SK-N-MC (cell line): Measurements from ENCODE around the gene CASZ1.

ENCODE experiments used
- DNase-seq: peaks from one replicate; pipeline ENCODE4 v3.0.0-alpha.2; 2011; ENCODE audit warnings: low read depth, low spot score
- H3K27ac ChIP-seq: fragments of 200-600 bp; sonication (generic); 2 replicates; pipeline ENCODE4 v1.5.1; 2016; ENCODE audit warnings: mixed run types
- H3K36me3 ChIP-seq: fragments of 200-600 bp; sonication (generic); 2 replicates; pipeline ENCODE4 v1.6.1; 2017; ENCODE audit warnings: antibody characterized with exemption, low read length, mixed read lengths; ENCODE audit not compliant: insufficient read depth
- H3K4me3 ChIP-seq: fragments of 200-600 bp; sonication (generic); 2 replicates; pipeline ENCODE4 v1.5.1; 2016
- H3K9ac ChIP-seq: fragments of 200-600 bp; sonication (generic); 2 replicates; pipeline ENCODE4 v1.8.0; 2017; ENCODE audit warnings: mixed run types, mixed read lengths; ENCODE audit not compliant: insufficient read length
- H3K9me3 ChIP-seq: fragments of 200-600 bp; sonication (generic); 2 replicates; pipeline ENCODE4 v1.6.1; 2017; ENCODE audit warnings: low read depth, mild to moderate bottlenecking, antibody characterized with exemption, low read length, moderate library complexity, mixed read lengths
- EZH2 ChIP-seq: fragments of 200-600 bp; sonication (generic); IDR thresholded peaks from one replicate; pipeline ENCODE4 v1.6.1; 2017; ENCODE audit warnings: antibody characterized with exemption
- FOXP2 ChIP-seq: optimal IDR thresholded peaks from 2 replicates; pipeline ENCODE3; 2011; ENCODE audit warnings: mild to moderate bottlenecking, moderate library complexity; ENCODE audit not compliant: insufficient read depth; ENCODE audit errors: extremely low read length, control extremely low read depth
- POLR2AphosphoS5 ChIP-seq: IDR thresholded peaks from 2 replicates; pipeline ENCODE4 v1.6.1; 2012; ENCODE audit warnings: mild to moderate bottlenecking, low read depth, low read length, borderline replicate concordance

Gene CASZ1

DNA sequence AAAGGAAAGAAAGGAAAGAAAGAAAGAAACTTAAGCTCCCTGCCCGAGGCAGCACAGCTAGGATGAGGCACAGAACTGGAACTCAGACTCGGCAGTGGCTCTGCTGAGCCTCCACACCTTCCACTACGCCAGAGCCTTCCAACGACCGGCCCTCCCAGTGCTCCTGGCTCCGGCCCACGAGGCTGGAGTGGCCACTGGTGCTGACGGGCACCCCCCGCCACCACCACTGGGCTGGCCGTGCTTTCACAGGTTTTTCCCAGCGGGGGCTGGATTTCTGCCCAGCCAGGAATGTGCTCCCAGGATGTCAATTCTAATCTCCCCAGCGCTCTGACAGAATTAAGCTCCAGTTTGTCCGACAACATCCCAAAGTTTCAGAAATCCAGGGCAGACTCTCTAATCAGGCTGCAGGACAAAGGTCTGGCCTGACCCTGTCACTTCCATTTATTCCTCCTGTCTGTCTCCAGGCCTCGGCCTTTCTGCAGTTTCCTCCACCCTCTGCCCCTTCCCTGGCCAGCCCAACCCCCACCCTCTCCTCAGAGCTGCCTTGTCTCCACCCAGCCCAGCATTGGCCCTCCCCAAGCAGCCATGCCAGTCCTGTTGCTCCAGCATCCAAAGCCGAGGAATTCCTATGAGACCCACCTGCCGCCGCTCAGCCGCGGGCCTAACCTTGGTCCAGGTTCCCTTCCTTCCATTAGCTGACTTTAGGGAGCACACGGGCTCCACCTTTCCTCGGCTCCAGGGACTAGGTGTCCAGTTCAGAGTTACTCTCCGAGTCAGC is 81.9 kb downstream of the CASZ1 start:
- Histone ChIP-seq H3K27ac (no peak overlapping the region), H3K36me3 (no peaks in the 10 kb centered on the region), H3K4me3 (no peak overlapping the region), H3K9me3 (no peaks in the 10 kb centered on the region), H3K9ac (no peak overlapping the region)
- TF ChIP-seq EZH2 (no peak), FOXP2 (no peak), POLR2AphosphoS5 (no peak)
- DNase-seq, result no peak

GRCh38 chr1:10713614-10714013 is 82.8 kb downstream of the CASZ1 start:
- no peak for DNase-seq
- Histone ChIP-seq H3K9me3 (no peaks in the 10 kb centered on the region), H3K4me3 (no peak overlapping the region), H3K9ac (no peak overlapping the region), H3K27ac (no peak overlapping the region), H3K36me3 (no peaks in the 10 kb centered on the region)
- TF ChIP-seq POLR2AphosphoS5 (no peak), FOXP2 (no peak), EZH2 (no peak)

DNA sequence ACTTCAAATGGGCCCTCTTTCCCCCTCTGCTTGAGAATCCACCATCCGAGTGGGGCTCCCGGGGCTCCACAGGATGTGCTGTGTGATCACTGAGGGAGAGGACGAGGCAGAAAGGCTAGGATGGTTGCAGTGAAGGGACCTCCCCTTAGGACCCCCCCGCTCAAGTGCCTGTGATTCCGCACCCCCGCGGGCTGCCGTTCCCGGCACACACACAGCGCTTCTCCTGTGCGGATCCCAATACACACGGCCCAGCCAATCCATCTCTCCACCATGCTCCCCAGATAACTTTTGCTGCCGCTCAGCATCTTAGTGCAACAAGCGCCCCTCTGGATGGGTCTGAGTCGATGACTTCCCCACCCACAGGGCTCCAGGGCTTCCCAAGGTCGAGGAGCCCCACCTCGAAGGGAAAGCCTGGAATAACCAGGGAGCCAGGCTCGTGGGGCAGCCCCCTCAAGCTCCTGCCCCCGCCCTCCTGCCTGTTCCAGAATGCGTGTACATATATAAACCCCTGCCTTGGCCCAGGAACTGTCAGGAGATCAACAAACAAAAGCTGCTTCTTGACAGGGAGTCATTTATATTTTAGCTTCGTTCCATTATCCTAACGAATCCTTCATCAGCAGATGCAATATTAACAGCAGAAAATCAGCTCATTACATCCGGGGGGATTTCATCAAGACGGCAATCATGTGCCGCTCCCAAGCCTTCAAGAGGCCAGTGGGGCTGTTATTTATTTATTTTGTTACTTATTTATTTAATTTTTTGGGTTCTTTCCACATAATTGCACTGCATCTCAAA is 83.7 kb downstream of the CASZ1 start:
- no peaks in the 10 kb centered on the region for H3K9me3 ChIP-seq
- H3K36me3 ChIP-seq, result no peaks in the 10 kb centered on the region
- H3K27ac ChIP-seq, result no peak overlapping the region
- H3K9ac ChIP-seq, result no peak overlapping the region
- TF ChIP-seq EZH2 (no peak), FOXP2 (no peak), POLR2AphosphoS5 (no peak)
- no peak for DNase-seq
- no peak overlapping the region for H3K4me3 ChIP-seq

GRCh38 chr1:10710489-10710888 is 86.0 kb downstream of the CASZ1 start:
- Histone ChIP-seq H3K36me3 (no peaks in the 10 kb centered on the region), H3K9me3 (no peaks in the 10 kb centered on the region), H3K4me3 (no peak overlapping the region), H3K9ac (no peak overlapping the region), H3K27ac (no peak overlapping the region)
- DNase-seq, result no peak
- TF ChIP-seq FOXP2 (no peak), EZH2 (no peak), POLR2AphosphoS5 (no peak)

DNA sequence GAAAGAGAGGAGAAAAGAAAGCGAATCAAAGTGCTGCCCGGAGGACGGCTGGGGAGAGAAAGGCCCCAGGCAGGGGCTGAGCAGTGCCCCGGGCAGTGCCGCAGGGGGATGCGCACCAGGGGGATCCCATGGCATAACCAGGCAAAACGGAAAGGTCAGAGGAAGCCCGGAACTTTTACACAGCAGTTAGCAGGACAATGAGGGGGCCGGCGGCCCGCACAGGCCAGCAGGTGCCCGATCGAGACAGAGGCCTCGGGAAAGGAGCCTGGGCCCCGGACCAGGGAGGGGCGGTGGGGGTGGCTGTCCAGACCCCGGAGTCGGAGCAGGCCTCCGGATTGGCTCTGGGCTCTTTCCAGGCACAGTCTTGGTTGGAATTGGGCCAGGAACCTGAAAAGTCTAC is 86.8 kb downstream of the CASZ1 start:
- H3K9ac ChIP-seq, result no peak overlapping the region
- H3K36me3 ChIP-seq, result no peaks in the 10 kb centered on the region
- DNase-seq, result no peak
- H3K9me3 ChIP-seq, result no peaks in the 10 kb centered on the region
- H3K4me3 ChIP-seq, result no peak overlapping the region
- H3K27ac ChIP-seq, result no peak overlapping the region
- TF ChIP-seq FOXP2 (no peak), POLR2AphosphoS5 (no peak), EZH2 (no peak)

DNA sequence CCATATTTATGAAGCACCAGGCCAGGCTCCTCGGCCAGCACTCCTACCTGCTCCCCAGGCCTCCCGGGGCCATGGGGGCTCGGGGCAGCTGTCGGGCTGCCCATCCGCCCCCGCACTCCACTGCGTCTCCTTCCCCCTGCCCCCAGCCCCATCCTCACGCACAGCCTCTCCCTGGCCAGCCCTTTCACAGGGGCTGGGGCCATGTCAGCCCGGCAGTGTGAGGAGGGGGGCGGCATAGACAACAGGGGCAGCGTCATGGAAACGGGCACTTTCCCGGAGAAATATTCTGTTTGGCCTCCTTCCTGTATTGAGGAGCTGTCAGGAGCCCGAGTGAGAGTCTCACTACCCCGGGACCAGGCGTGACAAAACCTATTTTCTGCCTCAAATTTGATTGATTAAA is 87.3 kb downstream of the CASZ1 start:
- H3K36me3 ChIP-seq, result no peaks in the 10 kb centered on the region
- H3K9me3 ChIP-seq, result no peaks in the 10 kb centered on the region
- DNase-seq, result no peak
- H3K9ac ChIP-seq, result no peak overlapping the region
- TF ChIP-seq POLR2AphosphoS5 (no peak), FOXP2 (no peak), EZH2 (no peak)
- no peak overlapping the region for H3K4me3 ChIP-seq
- H3K27ac ChIP-seq, result no peak overlapping the region

DNA sequence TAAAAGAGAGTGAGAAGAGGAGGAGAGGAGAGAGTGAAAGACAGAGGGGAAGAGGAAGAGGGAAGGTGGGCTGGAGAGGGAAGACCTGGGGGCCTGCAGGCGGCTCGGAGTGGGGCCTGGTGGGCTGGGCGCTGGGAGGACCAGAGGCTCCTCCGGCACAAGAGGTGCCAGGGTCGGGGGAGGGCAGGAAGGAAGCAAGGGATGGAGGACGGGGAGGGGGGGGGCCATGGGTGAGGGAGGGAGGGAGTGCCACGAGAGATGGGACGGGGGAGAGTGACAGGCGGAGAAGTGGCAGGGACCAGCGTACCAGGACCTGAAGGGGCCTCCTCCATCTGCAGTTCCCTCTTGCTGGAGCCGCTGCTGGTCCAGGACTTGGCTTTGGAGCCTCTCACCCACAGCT is 87.7 kb downstream of the CASZ1 start:
- no peak overlapping the region for H3K27ac ChIP-seq
- no peaks in the 10 kb centered on the region for H3K9me3 ChIP-seq
- H3K9ac ChIP-seq, result no peak overlapping the region
- no peak for DNase-seq
- H3K36me3 ChIP-seq, result no peaks in the 10 kb centered on the region
- TF ChIP-seq EZH2 (no peak), FOXP2 (no peak), POLR2AphosphoS5 (no peak)
- H3K4me3 ChIP-seq, result no peak overlapping the region

- Histone ChIP-seq H3K9me3 (no peaks in the 10 kb centered on the region), H3K9ac (no peak overlapping the region), H3K27ac (no peak overlapping the region), H3K36me3 (no peaks in the 10 kb centered on the region), H3K4me3 (no peak overlapping the region)
- no peak for TF ChIP-seq EZH2
- TF ChIP-seq FOXP2, result no peak
- TF ChIP-seq POLR2AphosphoS5, result no peak
- no peak for DNase-seq
Measured at GRCh38 chr1:10707208-10707607, 89.2 kb downstream of the CASZ1 start.

- no peak overlapping the region for H3K9ac ChIP-seq
- H3K36me3 ChIP-seq, result no peaks in the 10 kb centered on the region
- no peak overlapping the region for H3K4me3 ChIP-seq
- TF ChIP-seq EZH2, result no peak
- no peak for TF ChIP-seq FOXP2
- TF ChIP-seq POLR2AphosphoS5, result no peak
- no peak for DNase-seq
- H3K9me3 ChIP-seq, result no peaks in the 10 kb centered on the region
- no peak overlapping the region for H3K27ac ChIP-seq
Measured at GRCh38 chr1:10706376-10706913, 90.0 kb downstream of the CASZ1 start.
